Neural cell (in vitro differentiated cells): ENCODE measurements around the gene KNTC1. TPM values are rescaled to one million over a fixed set of nuclear protein-coding genes. Genes with fewer than 3 reads are reported as not detected.

Source experiments
- H2AFZ ChIP-seq: fragments of 200-600, 300-800 bp; sonication (generic), shearing (Covaris generic); 2 replicates; pipeline ENCODE4 v1.6.0; 2014; ENCODE audit warnings: low read depth, mild to moderate bottlenecking, antibody characterized with exemption, low read length, moderate library complexity
- H3F3A ChIP-seq: fragments of 200-600 bp; shearing (Covaris generic); 2 replicates; pipeline ENCODE4 v1.6.1; 2016; ENCODE audit warnings: mild to moderate bottlenecking, moderate library complexity, mixed read lengths, antibody characterized with exemption, low read length; ENCODE audit not compliant: insufficient read depth, poor library complexity, severe bottlenecking
- H3K27ac ChIP-seq: fragments of 200-600, 300-800 bp; sonication (generic), shearing (Covaris generic); 2 replicates; pipeline ENCODE4 v1.5.1; 2014; ENCODE audit warnings: mild to moderate bottlenecking, low read length, moderate library complexity
- H3K27me3 ChIP-seq: fragments of 300-800, 200-600 bp; sonication (generic), shearing (Covaris generic); 2 replicates; pipeline ENCODE4 v1.6.0; 2014; ENCODE audit warnings: mild to moderate bottlenecking, low read depth, low read length, moderate library complexity; ENCODE audit not compliant: insufficient read depth
- H3K36me3 ChIP-seq: fragments of 300-800, 200-600 bp; sonication (generic), shearing (Covaris generic); 2 replicates; pipeline ENCODE4 v1.5.1; 2014; ENCODE audit warnings: mild to moderate bottlenecking, antibody characterized with exemption, low read length, moderate library complexity; ENCODE audit not compliant: insufficient read depth
- H3K4me2 ChIP-seq: fragments of 300-800, 200-600 bp; sonication (generic), shearing (Covaris generic); 2 replicates; pipeline ENCODE4 v1.6.0; 2014; ENCODE audit warnings: mild to moderate bottlenecking, low read length
- H3K4me3 ChIP-seq: fragments of 300-800, 200-600 bp; sonication (generic), shearing (Covaris generic); 2 replicates; pipeline ENCODE4 v1.5.1; 2014; ENCODE audit warnings: mild to moderate bottlenecking, low read length, moderate library complexity
- H3K79me2 ChIP-seq: fragments of 200-600 bp; shearing (Covaris generic); replicated peaks from 2 replicates; pipeline ENCODE4 v1.6.0; 2014; ENCODE audit warnings: mild to moderate bottlenecking, low read length, moderate library complexity; ENCODE audit not compliant: insufficient read depth
- H3K9ac ChIP-seq: fragments of 300-800, 200-600 bp; sonication (generic), shearing (Covaris generic); 2 replicates; pipeline ENCODE4 v1.6.1; 2016; ENCODE audit warnings: mild to moderate bottlenecking, low read length, mixed read lengths
- H3K9me2 ChIP-seq: fragments of 200-600 bp; shearing (Covaris generic); 2 replicates; pipeline ENCODE4 v1.6.1; 2016; ENCODE audit warnings: mild to moderate bottlenecking, low read length, mixed read lengths; ENCODE audit not compliant: insufficient read depth
- H3K9me3 ChIP-seq: fragments of 200-600, 300-800 bp; sonication (generic), shearing (Covaris generic); 2 replicates; pipeline ENCODE4 v1.6.1; 2016; ENCODE audit warnings: mild to moderate bottlenecking, mixed run types, low read length, moderate library complexity, mixed read lengths
- H4K20me1 ChIP-seq: fragments of 200-600 bp; shearing (Covaris generic); 2 replicates; pipeline ENCODE4 v1.6.1; 2016; ENCODE audit warnings: mild to moderate bottlenecking, mixed run types; ENCODE audit not compliant: insufficient read depth
- EP300 ChIP-seq: fragments of 450-650 bp; conservative IDR thresholded peaks from 2 replicates; pipeline ENCODE4 v1.6.1; 2014; ENCODE audit warnings: antibody characterized with exemption, mild to moderate bottlenecking, moderate library complexity; ENCODE audit not compliant: poor library complexity, severe bottlenecking
- EZH2 ChIP-seq: fragments of 200-600, 300-800 bp; shearing (Covaris generic), sonication (generic); IDR thresholded peaks from 2 replicates; pipeline ENCODE4 v1.6.1; 2014; ENCODE audit warnings: antibody characterized with exemption, low read length, borderline replicate concordance, mild to moderate bottlenecking; ENCODE audit not compliant: insufficient read depth, poor library complexity, severe bottlenecking
- MXI1 ChIP-seq: fragments of 450-650 bp; conservative IDR thresholded peaks from 2 replicates; pipeline ENCODE4 v1.6.1; 2014; ENCODE audit warnings: antibody characterized with exemption, mild to moderate bottlenecking; ENCODE audit not compliant: poor library complexity, severe bottlenecking
- POLR2AphosphoS5 ChIP-seq: IDR thresholded peaks from 2 replicates; pipeline ENCODE4 v1.6.1; 2012
- RAD21 ChIP-seq: fragments of 450-650 bp; conservative IDR thresholded peaks from 2 replicates; pipeline ENCODE4 v1.6.1; 2014; ENCODE audit warnings: antibody characterized with exemption, mild to moderate bottlenecking, moderate library complexity
- SMC3 ChIP-seq: fragments of 450-650 bp; conservative IDR thresholded peaks from 2 replicates; pipeline ENCODE4 v1.6.1; 2014; ENCODE audit warnings: antibody characterized with exemption, mild to moderate bottlenecking, moderate library complexity; ENCODE audit not compliant: poor library complexity
- TAF1 ChIP-seq: IDR thresholded peaks from 2 replicates; pipeline ENCODE4 v1.6.1; 2012; ENCODE audit warnings: low read depth
- polyA plus RNA-seq: library from polyadenylated mRNA; depleted of rRNA; stranded (reverse); fragments of >200 nt; gene quantifications from 2 replicates; pipeline ENCODE4 v1.2.3, GENCODE V29; 2014
- TF ChIP-seq, protein P1 (sequence below): IDR thresholded peaks from 2 replicates; pipeline ENCODE4 v1.6.1; 2012; ENCODE audit warnings: borderline replicate concordance
- TF ChIP-seq, protein P2 (sequence below): fragments of 450-650 bp; IDR thresholded peaks from 2 replicates; pipeline ENCODE4 v1.5.1; 2014; ENCODE audit warnings: antibody characterized with exemption, mild to moderate bottlenecking, moderate library complexity; ENCODE audit not compliant: poor library complexity, severe bottlenecking

KNTC1 gene
- polyA plus RNA-seq, 1 donor from 2014 or later, result 16.2 TPM

DNA sequence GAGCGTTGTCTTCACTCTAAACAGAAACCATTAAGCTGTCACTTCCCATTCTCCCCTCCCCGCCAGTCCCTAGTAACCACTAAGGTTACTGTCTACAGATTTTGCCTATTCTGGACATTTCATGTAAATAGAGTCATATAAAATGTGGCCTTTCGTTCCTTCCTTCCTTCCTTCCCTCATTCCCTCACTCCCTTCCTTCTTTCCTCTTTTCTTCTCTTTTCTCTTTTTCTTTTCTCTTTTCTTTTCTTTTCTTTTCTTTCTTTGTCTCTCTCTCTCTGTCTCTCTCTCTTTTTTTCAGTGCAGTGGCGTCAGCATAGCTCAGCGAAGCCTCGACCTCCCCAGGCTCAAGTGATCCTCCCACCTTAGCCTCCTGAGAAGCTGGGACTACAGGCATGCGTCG is 138.3 kb downstream of the KNTC1 start:
- Histone ChIP-seq H3K9me3 (no peaks in the 10 kb centered on the region), H3K9me2 (no peaks in the 10 kb centered on the region), H3K27me3 (no peaks in the 10 kb centered on the region), H3K79me2 (no peaks in the 10 kb centered on the region), H3F3A (no peaks in the 10 kb centered on the region), H4K20me1 (no peaks in the 10 kb centered on the region), H3K36me3 (no peaks in the 10 kb centered on the region), H3K9ac (no peak overlapping the region), H3K4me2 (no peak overlapping the region), H3K4me3 (no peak overlapping the region), H2AFZ (no peak overlapping the region), H3K27ac (no peak overlapping the region)
- TF ChIP-seq POLR2AphosphoS5 (no peak), SMC3 (no peak), RAD21 (no peak)

DNA sequence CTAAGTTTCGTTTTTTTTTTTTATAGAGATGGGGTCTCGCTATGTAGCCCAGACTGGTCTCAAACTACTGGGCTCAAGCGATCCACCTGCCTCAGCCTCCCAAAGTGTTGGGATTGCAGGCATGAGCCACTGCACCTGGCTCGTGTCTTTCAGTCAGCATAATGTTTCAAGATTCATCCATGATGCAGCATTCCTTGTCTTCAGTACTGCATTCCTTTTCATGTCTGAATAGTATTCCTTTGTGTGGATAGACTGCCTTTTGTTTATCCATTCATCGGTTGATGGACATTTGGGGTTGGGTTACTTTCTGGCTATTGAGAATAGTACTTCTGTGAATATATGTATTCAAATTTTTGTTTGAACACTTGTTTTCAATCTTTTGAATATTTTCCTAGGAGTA is 138.7 kb downstream of the KNTC1 start:
- H3K4me3 ChIP-seq, result no peak overlapping the region
- no peak overlapping the region for H3K9ac ChIP-seq
- no peaks in the 10 kb centered on the region for H3F3A ChIP-seq
- no peaks in the 10 kb centered on the region for H4K20me1 ChIP-seq
- TF ChIP-seq EZH2, result no peak
- TF ChIP-seq, protein P1, sequence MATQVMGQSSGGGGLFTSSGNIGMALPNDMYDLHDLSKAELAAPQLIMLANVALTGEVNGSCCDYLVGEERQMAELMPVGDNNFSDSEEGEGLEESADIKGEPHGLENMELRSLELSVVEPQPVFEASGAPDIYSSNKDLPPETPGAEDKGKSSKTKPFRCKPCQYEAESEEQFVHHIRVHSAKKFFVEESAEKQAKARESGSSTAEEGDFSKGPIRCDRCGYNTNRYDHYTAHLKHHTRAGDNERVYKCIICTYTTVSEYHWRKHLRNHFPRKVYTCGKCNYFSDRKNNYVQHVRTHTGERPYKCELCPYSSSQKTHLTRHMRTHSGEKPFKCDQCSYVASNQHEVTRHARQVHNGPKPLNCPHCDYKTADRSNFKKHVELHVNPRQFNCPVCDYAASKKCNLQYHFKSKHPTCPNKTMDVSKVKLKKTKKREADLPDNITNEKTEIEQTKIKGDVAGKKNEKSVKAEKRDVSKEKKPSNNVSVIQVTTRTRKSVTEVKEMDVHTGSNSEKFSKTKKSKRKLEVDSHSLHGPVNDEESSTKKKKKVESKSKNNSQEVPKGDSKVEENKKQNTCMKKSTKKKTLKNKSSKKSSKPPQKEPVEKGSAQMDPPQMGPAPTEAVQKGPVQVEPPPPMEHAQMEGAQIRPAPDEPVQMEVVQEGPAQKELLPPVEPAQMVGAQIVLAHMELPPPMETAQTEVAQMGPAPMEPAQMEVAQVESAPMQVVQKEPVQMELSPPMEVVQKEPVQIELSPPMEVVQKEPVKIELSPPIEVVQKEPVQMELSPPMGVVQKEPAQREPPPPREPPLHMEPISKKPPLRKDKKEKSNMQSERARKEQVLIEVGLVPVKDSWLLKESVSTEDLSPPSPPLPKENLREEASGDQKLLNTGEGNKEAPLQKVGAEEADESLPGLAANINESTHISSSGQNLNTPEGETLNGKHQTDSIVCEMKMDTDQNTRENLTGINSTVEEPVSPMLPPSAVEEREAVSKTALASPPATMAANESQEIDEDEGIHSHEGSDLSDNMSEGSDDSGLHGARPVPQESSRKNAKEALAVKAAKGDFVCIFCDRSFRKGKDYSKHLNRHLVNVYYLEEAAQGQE, result no peak
- no peak for TF ChIP-seq POLR2AphosphoS5
- TF ChIP-seq, protein P2, sequence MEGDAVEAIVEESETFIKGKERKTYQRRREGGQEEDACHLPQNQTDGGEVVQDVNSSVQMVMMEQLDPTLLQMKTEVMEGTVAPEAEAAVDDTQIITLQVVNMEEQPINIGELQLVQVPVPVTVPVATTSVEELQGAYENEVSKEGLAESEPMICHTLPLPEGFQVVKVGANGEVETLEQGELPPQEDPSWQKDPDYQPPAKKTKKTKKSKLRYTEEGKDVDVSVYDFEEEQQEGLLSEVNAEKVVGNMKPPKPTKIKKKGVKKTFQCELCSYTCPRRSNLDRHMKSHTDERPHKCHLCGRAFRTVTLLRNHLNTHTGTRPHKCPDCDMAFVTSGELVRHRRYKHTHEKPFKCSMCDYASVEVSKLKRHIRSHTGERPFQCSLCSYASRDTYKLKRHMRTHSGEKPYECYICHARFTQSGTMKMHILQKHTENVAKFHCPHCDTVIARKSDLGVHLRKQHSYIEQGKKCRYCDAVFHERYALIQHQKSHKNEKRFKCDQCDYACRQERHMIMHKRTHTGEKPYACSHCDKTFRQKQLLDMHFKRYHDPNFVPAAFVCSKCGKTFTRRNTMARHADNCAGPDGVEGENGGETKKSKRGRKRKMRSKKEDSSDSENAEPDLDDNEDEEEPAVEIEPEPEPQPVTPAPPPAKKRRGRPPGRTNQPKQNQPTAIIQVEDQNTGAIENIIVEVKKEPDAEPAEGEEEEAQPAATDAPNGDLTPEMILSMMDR, result no peak
- no peak for TF ChIP-seq TAF1
- TF ChIP-seq MXI1, result no peak
- TF ChIP-seq SMC3, result no peak
- TF ChIP-seq EP300, result no peak
- TF ChIP-seq RAD21, result no peak
- H2AFZ ChIP-seq, result no peak overlapping the region
- no peak overlapping the region for H3K4me2 ChIP-seq
- H3K79me2 ChIP-seq, result no peaks in the 10 kb centered on the region
- H3K9me2 ChIP-seq, result no peaks in the 10 kb centered on the region
- no peak overlapping the region for H3K27ac ChIP-seq
- H3K36me3 ChIP-seq, result no peaks in the 10 kb centered on the region
- no peaks in the 10 kb centered on the region for H3K9me3 ChIP-seq
- H3K27me3 ChIP-seq, result no peaks in the 10 kb centered on the region

DNA sequence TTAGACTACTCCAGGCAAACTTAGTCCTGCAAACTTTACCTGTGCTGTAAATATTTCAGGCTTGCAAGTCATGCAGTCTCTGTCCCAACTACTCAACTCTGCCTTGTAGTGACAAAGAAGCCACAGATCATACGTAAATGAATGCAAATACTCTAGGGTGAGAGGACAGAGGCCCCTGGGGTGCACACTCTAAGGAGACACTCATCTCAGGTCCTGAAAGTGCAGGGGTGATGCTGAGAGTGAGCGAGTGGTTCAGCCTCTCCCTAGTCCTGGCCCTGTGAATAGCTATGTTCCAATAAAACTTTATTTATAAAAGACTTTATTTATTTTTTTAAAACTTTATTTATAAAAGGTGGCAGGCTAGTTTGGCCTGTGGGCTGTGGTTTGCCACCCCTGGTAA is 141.2 kb downstream of the KNTC1 start:
- H3K36me3 ChIP-seq, result no peaks in the 10 kb centered on the region
- no peaks in the 10 kb centered on the region for H3F3A ChIP-seq
- H3K27me3 ChIP-seq, result no peaks in the 10 kb centered on the region
- no peak overlapping the region for H2AFZ ChIP-seq
- H3K27ac ChIP-seq, result no peak overlapping the region
- H3K79me2 ChIP-seq, result no peaks in the 10 kb centered on the region
- H3K9me2 ChIP-seq, result no peaks in the 10 kb centered on the region
- H3K4me3 ChIP-seq, result no peak overlapping the region
- no peak overlapping the region for H3K9ac ChIP-seq
- TF ChIP-seq, protein P1, result no peak
- no peak for TF ChIP-seq RAD21
- no peak for TF ChIP-seq SMC3
- TF ChIP-seq EP300, result no peak
- TF ChIP-seq MXI1, result no peak
- H3K9me3 ChIP-seq, result no peaks in the 10 kb centered on the region
- H3K4me2 ChIP-seq, result no peak overlapping the region
- no peaks in the 10 kb centered on the region for H4K20me1 ChIP-seq
